Ovary (tissue), 3 donors: Measurements from ENCODE around the gene ACAP3.

Experiments
- POLR2A ChIP-seq: fragments of 450-650 bp; IDR thresholded peaks from one replicate; pipeline ENCODE4 v1.6.1; 2017; ENCODE audit warnings: antibody characterized with exemption, mild to moderate bottlenecking, moderate library complexity
- TF ChIP-seq, protein P1 (sequence below), 3 donors: fragments of 450-650 bp in 2 of 3; fragments of 200-600 bp in 1 of 3; IDR thresholded peaks; one replicate each; pipeline versions ENCODE4 v1.5.1 to v1.8.0; 2016 to 2022; ENCODE audit warnings: antibody characterized with exemption in 3 of 3, mild to moderate bottlenecking in 1 of 3
- donor health status: DM: no; HTN: no; CAD: no.

DNA sequence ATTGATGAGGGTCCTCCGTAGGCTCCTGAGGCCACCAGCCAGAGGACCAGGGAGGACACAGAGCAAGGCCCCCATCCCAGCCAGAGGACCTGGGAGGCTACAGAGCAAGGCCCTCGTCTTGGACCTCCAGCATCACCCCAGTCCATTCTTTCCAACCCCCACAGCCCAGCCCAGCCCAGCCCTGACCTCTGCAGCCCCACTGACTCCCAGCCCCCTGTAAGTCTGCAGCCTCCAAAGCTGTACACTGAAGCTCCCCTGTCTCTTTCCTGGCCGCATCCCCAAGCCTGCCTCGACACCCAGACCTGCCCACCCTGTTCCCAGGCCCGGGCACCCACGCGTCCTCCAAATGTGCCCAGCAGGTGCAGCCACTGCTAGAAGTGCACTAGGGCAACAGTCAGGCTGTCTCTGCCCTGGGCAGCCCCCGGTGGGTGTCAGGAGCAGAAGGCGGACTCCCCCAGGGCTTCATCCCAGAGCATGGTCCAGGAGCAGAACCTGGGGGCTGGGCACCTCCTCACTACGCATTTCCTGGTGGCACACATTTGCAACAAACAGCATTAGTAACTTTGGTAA is 39.4 kb upstream of the ACAP3 start:
- TF ChIP-seq, protein P1, sequence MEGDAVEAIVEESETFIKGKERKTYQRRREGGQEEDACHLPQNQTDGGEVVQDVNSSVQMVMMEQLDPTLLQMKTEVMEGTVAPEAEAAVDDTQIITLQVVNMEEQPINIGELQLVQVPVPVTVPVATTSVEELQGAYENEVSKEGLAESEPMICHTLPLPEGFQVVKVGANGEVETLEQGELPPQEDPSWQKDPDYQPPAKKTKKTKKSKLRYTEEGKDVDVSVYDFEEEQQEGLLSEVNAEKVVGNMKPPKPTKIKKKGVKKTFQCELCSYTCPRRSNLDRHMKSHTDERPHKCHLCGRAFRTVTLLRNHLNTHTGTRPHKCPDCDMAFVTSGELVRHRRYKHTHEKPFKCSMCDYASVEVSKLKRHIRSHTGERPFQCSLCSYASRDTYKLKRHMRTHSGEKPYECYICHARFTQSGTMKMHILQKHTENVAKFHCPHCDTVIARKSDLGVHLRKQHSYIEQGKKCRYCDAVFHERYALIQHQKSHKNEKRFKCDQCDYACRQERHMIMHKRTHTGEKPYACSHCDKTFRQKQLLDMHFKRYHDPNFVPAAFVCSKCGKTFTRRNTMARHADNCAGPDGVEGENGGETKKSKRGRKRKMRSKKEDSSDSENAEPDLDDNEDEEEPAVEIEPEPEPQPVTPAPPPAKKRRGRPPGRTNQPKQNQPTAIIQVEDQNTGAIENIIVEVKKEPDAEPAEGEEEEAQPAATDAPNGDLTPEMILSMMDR (IDR thresholded peaks at IDR 0.05), result no peak
- no peak for TF ChIP-seq POLR2A
